GM19468 (cell line): ENCODE data around the gene PPP2R5C.

Experiments used
- ATAC-seq: cut with Tn5 transposase; IDR thresholded peaks from one replicate; pipeline ENCODE4 v1.9.1; 2021; ENCODE audit warnings: mild to moderate bottlenecking, moderate library complexity, moderate number of reproducible peaks; ENCODE audit not compliant: unreplicated experiment; ENCODE audit errors: extremely low read depth

The PPP2R5C gene

DNA sequence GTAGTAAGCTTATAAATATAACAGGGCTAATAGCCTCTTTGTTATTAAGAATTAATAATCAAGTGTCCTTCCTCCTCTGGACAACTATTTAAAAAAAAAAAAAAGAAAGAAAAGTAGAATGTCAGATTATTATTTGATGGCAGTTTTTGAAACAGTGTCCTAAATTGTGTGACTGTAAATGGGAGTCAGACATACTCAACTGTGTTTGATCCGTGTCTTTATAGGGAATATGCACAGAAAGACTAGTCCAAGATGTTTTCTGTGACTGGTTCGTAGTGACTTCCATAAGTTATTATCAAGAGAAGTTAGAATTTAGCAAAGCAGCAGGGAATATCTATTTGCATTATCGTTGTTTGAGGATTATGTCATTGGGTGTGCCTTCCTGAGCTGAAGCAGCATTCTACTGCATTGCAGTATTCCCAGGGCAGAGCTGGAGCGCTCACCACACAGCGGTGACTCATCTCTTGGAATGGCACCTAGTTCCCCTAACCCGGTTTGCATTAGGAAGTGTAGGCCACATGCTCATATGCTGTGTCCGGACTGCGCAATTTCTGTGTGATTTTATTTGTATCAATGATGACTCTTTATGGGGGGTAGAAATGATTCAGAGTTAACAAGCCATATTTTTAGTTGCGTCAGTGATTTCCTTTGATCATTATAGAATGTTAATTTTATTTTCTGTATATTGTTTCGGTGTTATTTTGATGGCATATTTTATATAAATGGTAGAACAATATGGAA is 210.8 kb downstream of the PPP2R5C start:
- no peak for ATAC-seq

GRCh38 chr14:101973356-101973755 is 211.8 kb downstream of the PPP2R5C start:
- ATAC-seq = no peak

GRCh38 chr14:101975231-101975630 is 213.7 kb downstream of the PPP2R5C start:
- no peak for ATAC-seq
